Activated B cell treated with CpG ODN at 0.5 μM for 24 hours (primary cell): Measurements from ENCODE around the gene ARHGAP26. TPM values are rescaled to one million over a fixed set of nuclear protein-coding genes. Genes with fewer than 3 reads are reported as not detected.

Experiments
- ATAC-seq: fragments of 200-7000 bp; cut with Tn5 transposase; one replicate; pipeline ENCODE4 v1.10.0; 2021; ENCODE audit warnings: low read depth, mild to moderate bottlenecking, moderate library complexity
- CTCF ChIA-PET: fragments of 350-600 bp; sonication (Branson Sonifier 250); formaldehyde crosslinking; loops from one replicate; lab custom pipeline; 2021; ENCODE audit warnings: antibody characterized with exemption; lab: Charles Lee
- POLR2A ChIA-PET: fragments of 350-600 bp; sonication (Branson Sonifier 250); formaldehyde crosslinking; loops from one replicate; lab custom pipeline; 2021; ENCODE audit warnings: antibody characterized with exemption; lab: Charles Lee
- DNase-seq: peaks from one replicate; pipeline ENCODE4 v3.0.0; 2022
- H3K27ac Mint-ChIP-seq: one replicate; pipeline ENCODE4 v1.8.0; 2020; ENCODE audit warnings: mixed read lengths
- H3K27me3 Mint-ChIP-seq: one replicate; pipeline ENCODE4 v1.8.0; 2021; ENCODE audit warnings: mixed read lengths
- H3K36me3 Mint-ChIP-seq: one replicate; pipeline ENCODE4 v1.8.0; 2021; ENCODE audit warnings: low read depth, mixed read lengths
- H3K4me1 Mint-ChIP-seq: one replicate; pipeline ENCODE4 v1.8.0; 2021; ENCODE audit warnings: mixed read lengths
- H3K4me3 Mint-ChIP-seq: one replicate; pipeline ENCODE4 v1.8.0; 2020; ENCODE audit warnings: mild to moderate bottlenecking, mixed read lengths
- H3K9me3 Mint-ChIP-seq: one replicate; pipeline ENCODE4 v1.8.0; 2020; ENCODE audit warnings: mixed read lengths
- CTCF ChIP-seq: fragments of 200-600 bp; IDR thresholded peaks from one replicate; pipeline ENCODE4 v1.8.0; 2022; ENCODE audit warnings: antibody characterized with exemption, mild to moderate bottlenecking
- intact Hi-C: fragments of 100-400 bp; cut with micrococcal nuclease; formaldehyde crosslinking; loops from one replicate; pipeline ENCODE4 v1.15.1; 2024
- total RNA-seq: library from RNA; stranded (reverse); gene quantifications from 2 replicates; pipeline ENCODE4 v1.2.3, GENCODE V29; 2022

Gene ARHGAP26
- total RNA-seq, 1 donor from 2014 or later: 20.9 TPM

- CTCF ChIA-PET: no interaction called here
Measured at GRCh38 chr5:143190260-143190810, 420.2 kb downstream of the ARHGAP26 start.

GRCh38 chr5:143191720-143192119 is 421.5 kb downstream of the ARHGAP26 start:
- Mint-ChIP-seq H3K4me1 (no peaks in the 10 kb centered on the region), H3K36me3 (peaks cover 10% of the 10 kb centered on the region), H3K9me3 (peaks cover 7% of the 10 kb centered on the region), H3K4me3 (no peak overlapping the region), H3K27ac (no peak overlapping the region), H3K27me3 (no peaks in the 10 kb centered on the region)
- no peak for TF ChIP-seq CTCF
- ChIA-PET CTCF (no interaction called here), POLR2A (interaction anchor here (0.5 kb wide), 1 partner anchor 73 kb away, joined by 5 read pairs; no protein-coding TSS in a partner anchor)
- ATAC-seq (no peak), DNase-seq (no peak)
- intact Hi-C loops: no loop called here

More at GRCh38 chr5:143190260-143190810, 420.2 kb downstream of the ARHGAP26 start:
- POLR2A ChIA-PET: no interaction called here
- ATAC-seq (no peak), DNase-seq (no peak)
- H3K36me3 Mint-ChIP-seq: peaks cover 10% of the 10 kb centered on the region
- peaks cover 7% of the 10 kb centered on the region for H3K9me3 Mint-ChIP-seq
- no peak overlapping the region for H3K4me3 Mint-ChIP-seq
- intact Hi-C loops: no loop called here
- no peaks in the 10 kb centered on the region for H3K27me3 Mint-ChIP-seq
- no peak for TF ChIP-seq CTCF
- H3K4me1 Mint-ChIP-seq: no peaks in the 10 kb centered on the region
- no peak overlapping the region for H3K27ac Mint-ChIP-seq

- intact Hi-C loops: no loop called here
- Mint-ChIP-seq H3K27ac (no peak overlapping the region), H3K36me3 (peaks cover 11% of the 10 kb centered on the region), H3K27me3 (no peaks in the 10 kb centered on the region), H3K4me1 (no peaks in the 10 kb centered on the region), H3K9me3 (peaks cover 8% of the 10 kb centered on the region), H3K4me3 (no peak overlapping the region)
- ATAC-seq (no peak), DNase-seq (no peak)
- no peak for TF ChIP-seq CTCF
- CTCF ChIA-PET: no interaction called here
- POLR2A ChIA-PET: interaction anchor here (0.5 kb wide), 1 partner anchor 72 kb away, joined by 5 read pairs; no protein-coding TSS in a partner anchor
Measured at GRCh38 chr5:143192191-143192900, 422.2 kb downstream of the ARHGAP26 start.

- Mint-ChIP-seq H3K27ac (no peak overlapping the region), H3K4me3 (no peak overlapping the region), H3K9me3 (peaks cover 14% of the 10 kb centered on the region), H3K36me3 (peaks cover 13% of the 10 kb centered on the region), H3K27me3 (no peaks in the 10 kb centered on the region), H3K4me1 (no peaks in the 10 kb centered on the region)
- CTCF ChIA-PET: no interaction called here
- no peak for TF ChIP-seq CTCF
- intact Hi-C loops: no loop called here
- DNase-seq (no peak), ATAC-seq (no peak)
- POLR2A ChIA-PET: no interaction called here
Measured at GRCh38 chr5:143194206-143194605, 424.0 kb downstream of the ARHGAP26 start.

GRCh38 chr5:143194713-143195112 is 424.5 kb downstream of the ARHGAP26 start:
- intact Hi-C loops: no loop called here
- TF ChIP-seq CTCF: no peak
- ATAC-seq (no peak), DNase-seq (no peak)
- peaks cover 14% of the 10 kb centered on the region for H3K9me3 Mint-ChIP-seq
- ChIA-PET CTCF (no interaction called here), POLR2A (no interaction called here)
- no peak overlapping the region for H3K4me3 Mint-ChIP-seq
- H3K36me3 Mint-ChIP-seq: peaks cover 13% of the 10 kb centered on the region
- no peak overlapping the region for H3K27ac Mint-ChIP-seq
- no peaks in the 10 kb centered on the region for H3K4me1 Mint-ChIP-seq
- no peaks in the 10 kb centered on the region for H3K27me3 Mint-ChIP-seq
